ENCODE data around the gene BCL2A1.

The BCL2A1 gene

DNA sequence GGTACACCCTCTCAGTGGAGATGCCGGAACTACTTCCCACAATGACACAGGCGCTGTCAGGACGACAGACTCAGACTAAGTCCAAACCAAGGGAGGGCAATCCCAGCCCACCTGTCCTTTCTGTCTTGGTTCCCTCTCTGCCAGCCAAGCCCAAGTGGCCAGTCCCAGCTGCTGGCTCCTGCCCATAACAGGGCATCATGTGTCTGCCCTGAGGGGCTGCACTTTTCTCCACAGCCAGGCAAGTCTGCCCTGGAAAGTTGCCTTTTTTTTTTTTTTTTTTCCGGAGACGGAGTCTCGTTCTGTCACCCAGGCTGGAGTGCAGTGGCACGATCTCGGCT lies 20.0 kb upstream of the BCL2A1 start:
- H3K4me1 ChIP-seq (ENCODE audit: low read length): peaks cover 49% of the 10 kb centered on the region
- peak overlapping the region; percentile 51; the same call in 1 of the 2 replicates for H3K4me2 ChIP-seq (ENCODE audit: low read length)
- H3K4me3 ChIP-seq (ENCODE audit: low read length): no peak overlapping the region
- H3K27ac ChIP-seq (ENCODE audit: low read length): no peak overlapping the region
- no peak overlapping the region; the same call in 1 of the 2 replicates for H3K9ac ChIP-seq (ENCODE audit: low read length)
- H3K27me3 ChIP-seq (ENCODE audit: low read depth, low read length): peaks cover 3% of the 10 kb centered on the region; the same call in 1 of the 2 replicates
- no peaks in the 10 kb centered on the region for H3K36me3 ChIP-seq (replicated peaks; ENCODE audit: low read depth, low read length)
- TF ChIP-seq EZH2phosphoT487 (IDR thresholded peaks at IDR 0.05; ENCODE audit: low read depth): no peak
- TF ChIP-seq, protein P1, sequence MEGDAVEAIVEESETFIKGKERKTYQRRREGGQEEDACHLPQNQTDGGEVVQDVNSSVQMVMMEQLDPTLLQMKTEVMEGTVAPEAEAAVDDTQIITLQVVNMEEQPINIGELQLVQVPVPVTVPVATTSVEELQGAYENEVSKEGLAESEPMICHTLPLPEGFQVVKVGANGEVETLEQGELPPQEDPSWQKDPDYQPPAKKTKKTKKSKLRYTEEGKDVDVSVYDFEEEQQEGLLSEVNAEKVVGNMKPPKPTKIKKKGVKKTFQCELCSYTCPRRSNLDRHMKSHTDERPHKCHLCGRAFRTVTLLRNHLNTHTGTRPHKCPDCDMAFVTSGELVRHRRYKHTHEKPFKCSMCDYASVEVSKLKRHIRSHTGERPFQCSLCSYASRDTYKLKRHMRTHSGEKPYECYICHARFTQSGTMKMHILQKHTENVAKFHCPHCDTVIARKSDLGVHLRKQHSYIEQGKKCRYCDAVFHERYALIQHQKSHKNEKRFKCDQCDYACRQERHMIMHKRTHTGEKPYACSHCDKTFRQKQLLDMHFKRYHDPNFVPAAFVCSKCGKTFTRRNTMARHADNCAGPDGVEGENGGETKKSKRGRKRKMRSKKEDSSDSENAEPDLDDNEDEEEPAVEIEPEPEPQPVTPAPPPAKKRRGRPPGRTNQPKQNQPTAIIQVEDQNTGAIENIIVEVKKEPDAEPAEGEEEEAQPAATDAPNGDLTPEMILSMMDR (IDR thresholded peaks at IDR 0.05; ENCODE audit: low read depth, low read length): no peak
- H3K79me2 ChIP-seq (ENCODE audit: low read length): no peaks in the 10 kb centered on the region; the same call in 1 of the 2 replicates
- no peak overlapping the region for H2AFZ ChIP-seq (ENCODE audit: low read depth, low read length)
- H4K20me1 ChIP-seq (ENCODE audit: insufficient read depth, low read length): no peaks in the 10 kb centered on the region
- no peaks in the 10 kb centered on the region for H3K9me3 ChIP-seq (ENCODE audit: insufficient read depth, low read length)

DNA sequence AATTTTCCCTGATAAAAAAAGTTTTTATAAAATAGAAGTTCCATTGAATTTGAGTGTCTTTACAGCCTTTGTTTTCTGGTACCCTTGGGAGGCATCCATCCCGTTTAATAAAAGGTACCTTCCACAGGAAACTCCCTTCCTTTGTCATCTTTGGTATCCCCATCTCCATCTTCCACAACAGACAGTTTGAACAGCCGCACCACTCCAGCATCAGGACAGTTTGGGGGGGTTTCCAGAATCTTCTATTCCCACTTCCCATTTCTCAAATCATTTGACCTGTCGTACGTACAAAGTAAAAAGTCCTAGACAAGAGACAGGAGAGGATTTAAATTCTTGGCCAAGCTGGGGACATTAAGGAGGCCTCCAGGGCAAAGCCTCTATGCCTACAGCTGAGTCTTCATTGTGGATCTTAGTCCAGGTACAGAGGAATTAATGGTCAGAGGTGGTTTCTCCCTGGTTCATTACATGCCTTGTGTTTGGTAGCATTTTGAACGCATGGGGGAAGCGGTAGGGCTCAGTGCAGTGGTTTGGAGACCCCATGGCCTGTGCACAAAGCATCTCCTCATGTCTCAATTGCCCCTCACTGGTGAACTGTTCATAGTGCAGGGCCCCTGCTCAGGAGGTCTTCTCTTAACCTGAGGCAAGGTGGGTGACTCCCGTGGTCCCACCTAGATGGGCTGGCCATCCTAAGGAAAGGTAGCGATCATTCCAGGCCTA lies 19.4 kb upstream of the BCL2A1 start:
- peak overlapping the region; percentile 60 for H2AFZ ChIP-seq (ENCODE audit: low read depth, low read length)
- H3K9me3 ChIP-seq (ENCODE audit: insufficient read depth, low read length): no peaks in the 10 kb centered on the region
- H3K36me3 ChIP-seq (replicated peaks; ENCODE audit: low read depth, low read length): no peaks in the 10 kb centered on the region
- peaks cover 49% of the 10 kb centered on the region for H3K4me1 ChIP-seq (ENCODE audit: low read length)
- H3K27ac ChIP-seq (ENCODE audit: low read length): peak overlapping the region; percentile 6; the same call in 1 of the 2 replicates
- no peaks in the 10 kb centered on the region for H4K20me1 ChIP-seq (ENCODE audit: insufficient read depth, low read length)
- H3K27me3 ChIP-seq (ENCODE audit: low read depth, low read length): peaks cover 3% of the 10 kb centered on the region; the same call in 1 of the 2 replicates
- no peaks in the 10 kb centered on the region; the same call in 1 of the 2 replicates for H3K79me2 ChIP-seq (ENCODE audit: low read length)
- H3K4me2 ChIP-seq (ENCODE audit: low read length): peak overlapping the region; percentile 51
- TF ChIP-seq, protein P1 (IDR thresholded peaks at IDR 0.05; ENCODE audit: low read depth, low read length): no peak; the same call in 1 of the 2 replicates
- TF ChIP-seq EZH2phosphoT487 (IDR thresholded peaks at IDR 0.05; ENCODE audit: low read depth): no peak
- H3K9ac ChIP-seq (ENCODE audit: low read length): peak overlapping the region; percentile 24
- H3K4me3 ChIP-seq (ENCODE audit: low read length): peak overlapping the region; percentile 8; the same call in 1 of the 2 replicates

DNA sequence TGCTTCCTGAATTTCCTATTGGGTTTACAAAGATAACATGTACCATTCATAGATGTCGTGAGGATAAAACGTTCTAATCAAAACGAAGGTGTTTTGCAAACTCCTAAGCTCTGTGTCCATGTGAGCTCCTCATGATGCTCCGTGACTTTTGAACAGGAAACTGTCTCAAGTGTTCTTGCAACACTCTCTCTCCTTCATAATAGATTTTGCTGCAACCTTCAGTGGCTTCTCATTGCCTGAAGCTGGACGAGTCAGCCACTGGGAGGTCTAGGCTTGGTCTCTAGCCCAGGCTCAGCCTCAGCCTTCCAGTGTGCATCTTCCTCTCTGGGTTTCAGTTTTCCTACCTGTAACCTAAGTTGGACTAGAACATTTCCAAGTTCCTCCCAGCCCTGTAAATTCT lies 18.7 kb upstream of the BCL2A1 start:
- H3K4me1 ChIP-seq (ENCODE audit: low read length): peaks cover 43% of the 10 kb centered on the region
- no peaks in the 10 kb centered on the region for H3K9me3 ChIP-seq (ENCODE audit: insufficient read depth, low read length)
- no peak overlapping the region for H3K27ac ChIP-seq (ENCODE audit: low read length)
- H3K36me3 ChIP-seq (replicated peaks; ENCODE audit: low read depth, low read length): no peaks in the 10 kb centered on the region
- no peak overlapping the region for H3K9ac ChIP-seq (ENCODE audit: low read length)
- peaks cover 3% of the 10 kb centered on the region; the same call in 1 of the 2 replicates for H3K27me3 ChIP-seq (ENCODE audit: low read depth, low read length)
- H4K20me1 ChIP-seq (ENCODE audit: insufficient read depth, low read length): no peaks in the 10 kb centered on the region
- H3K4me2 ChIP-seq (ENCODE audit: low read length): peak overlapping the region; percentile 51
- TF ChIP-seq, protein P1 (IDR thresholded peaks at IDR 0.05; ENCODE audit: low read depth, low read length): no peak
- no peak for TF ChIP-seq EZH2phosphoT487 (IDR thresholded peaks at IDR 0.05; ENCODE audit: low read depth)
- no peak overlapping the region for H2AFZ ChIP-seq (ENCODE audit: low read depth, low read length)
- no peak overlapping the region for H3K4me3 ChIP-seq (ENCODE audit: low read length)
- no peaks in the 10 kb centered on the region; the same call in 1 of the 2 replicates for H3K79me2 ChIP-seq (ENCODE audit: low read length)

DNA sequence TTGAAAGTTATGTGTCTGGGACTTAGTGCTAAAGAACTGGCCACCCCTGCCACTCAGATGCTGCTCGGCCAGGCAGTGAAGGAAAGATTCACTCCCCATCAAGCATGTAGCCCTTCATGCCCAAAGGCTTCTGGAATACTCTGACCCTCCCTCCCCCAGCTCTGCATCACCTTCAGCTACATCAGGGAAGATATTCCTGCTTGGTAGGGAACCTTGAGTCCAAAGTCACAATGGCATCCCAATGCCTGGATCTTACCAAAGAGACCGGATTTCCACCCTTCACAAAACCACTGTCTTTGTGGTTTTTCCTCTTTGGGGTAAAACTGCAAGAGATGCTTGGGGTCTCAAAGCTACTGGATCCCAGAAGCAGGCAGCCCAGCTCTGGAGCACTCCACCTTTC lies 18.2 kb upstream of the BCL2A1 start:
- no peak overlapping the region for H3K4me2 ChIP-seq (ENCODE audit: low read length)
- H3K79me2 ChIP-seq (ENCODE audit: low read length): no peaks in the 10 kb centered on the region; the same call in 1 of the 2 replicates
- H3K27me3 ChIP-seq (ENCODE audit: low read depth, low read length): peaks cover 3% of the 10 kb centered on the region; the same call in 1 of the 2 replicates
- TF ChIP-seq EZH2phosphoT487 (IDR thresholded peaks at IDR 0.05; ENCODE audit: low read depth): no peak
- TF ChIP-seq, protein P1 (IDR thresholded peaks at IDR 0.05; ENCODE audit: low read depth, low read length): no peak
- H3K4me3 ChIP-seq (ENCODE audit: low read length): no peak overlapping the region
- H3K36me3 ChIP-seq (replicated peaks; ENCODE audit: low read depth, low read length): no peaks in the 10 kb centered on the region
- peaks cover 38% of the 10 kb centered on the region for H3K4me1 ChIP-seq (ENCODE audit: low read length)
- H2AFZ ChIP-seq (ENCODE audit: low read depth, low read length): no peak overlapping the region
- H4K20me1 ChIP-seq (ENCODE audit: insufficient read depth, low read length): no peaks in the 10 kb centered on the region
- H3K9ac ChIP-seq (ENCODE audit: low read length): no peak overlapping the region
- no peak overlapping the region for H3K27ac ChIP-seq (ENCODE audit: low read length)
- H3K9me3 ChIP-seq (ENCODE audit: insufficient read depth, low read length): no peaks in the 10 kb centered on the region
